PC-9 (cell line): ENCODE results near the gene GNG5.

Source experiments
- EZH2 ChIP-seq: fragments of 200-600 bp; sonication (generic); IDR thresholded peaks from 2 replicates; pipeline ENCODE4 v1.8.0; 2017; ENCODE audit warnings: antibody characterized with exemption, low read depth
- TF ChIP-seq, protein P1 (sequence below): fragments of 200-600 bp; sonication (generic); conservative IDR thresholded peaks from 2 replicates; pipeline ENCODE4 v1.6.1; 2017; ENCODE audit warnings: mixed run types, antibody characterized with exemption, mild to moderate bottlenecking, moderate library complexity

DNA sequence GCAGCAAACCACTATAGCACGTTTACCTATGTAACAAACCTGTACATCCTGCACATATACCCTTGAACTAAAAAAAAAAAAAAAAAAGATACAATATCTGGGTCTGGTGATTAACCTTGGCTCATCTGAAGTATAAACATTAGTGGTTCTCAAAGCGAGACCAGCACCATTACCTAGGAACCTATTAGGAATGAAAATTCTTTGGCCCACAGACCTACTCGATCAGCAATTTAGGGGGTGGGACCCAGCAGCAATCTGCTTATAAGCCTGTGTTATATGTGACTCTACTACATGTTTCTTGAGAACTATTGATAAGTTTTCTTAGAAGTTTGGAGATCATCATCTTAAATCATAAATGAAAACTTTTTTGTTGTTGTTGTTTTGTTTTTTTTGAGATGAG is 9.9 kb downstream of the GNG5 start:
- TF ChIP-seq, protein P1, sequence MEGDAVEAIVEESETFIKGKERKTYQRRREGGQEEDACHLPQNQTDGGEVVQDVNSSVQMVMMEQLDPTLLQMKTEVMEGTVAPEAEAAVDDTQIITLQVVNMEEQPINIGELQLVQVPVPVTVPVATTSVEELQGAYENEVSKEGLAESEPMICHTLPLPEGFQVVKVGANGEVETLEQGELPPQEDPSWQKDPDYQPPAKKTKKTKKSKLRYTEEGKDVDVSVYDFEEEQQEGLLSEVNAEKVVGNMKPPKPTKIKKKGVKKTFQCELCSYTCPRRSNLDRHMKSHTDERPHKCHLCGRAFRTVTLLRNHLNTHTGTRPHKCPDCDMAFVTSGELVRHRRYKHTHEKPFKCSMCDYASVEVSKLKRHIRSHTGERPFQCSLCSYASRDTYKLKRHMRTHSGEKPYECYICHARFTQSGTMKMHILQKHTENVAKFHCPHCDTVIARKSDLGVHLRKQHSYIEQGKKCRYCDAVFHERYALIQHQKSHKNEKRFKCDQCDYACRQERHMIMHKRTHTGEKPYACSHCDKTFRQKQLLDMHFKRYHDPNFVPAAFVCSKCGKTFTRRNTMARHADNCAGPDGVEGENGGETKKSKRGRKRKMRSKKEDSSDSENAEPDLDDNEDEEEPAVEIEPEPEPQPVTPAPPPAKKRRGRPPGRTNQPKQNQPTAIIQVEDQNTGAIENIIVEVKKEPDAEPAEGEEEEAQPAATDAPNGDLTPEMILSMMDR: no peak
- no peak for TF ChIP-seq EZH2
